OCI-LY7 (cell line): ENCODE data around the gene EID2B. TPM values are rescaled to one million over a fixed set of nuclear protein-coding genes. Genes with fewer than 3 reads are reported as not detected.

Source experiments
- BruUV-seq: library from RNA; stranded (reverse); fragments of 400-500 nt; replicated peaks from 2 replicates; lab custom pipeline; 2021; lab: Mats Ljungman, UMichigan
- CTCF ChIA-PET: fragments of 300-600 bp; sonication (Branson Sonifier 250); formaldehyde crosslinking; loops from one replicate; lab custom pipeline; 2022; ENCODE audit warnings: antibody characterized with exemption; ENCODE audit not compliant: unreplicated experiment; lab: Charles Lee
- POLR2A ChIA-PET: fragments of 300-600 bp; sonication (Branson Sonifier 250); formaldehyde crosslinking; loops from one replicate; lab custom pipeline; 2022; ENCODE audit warnings: antibody characterized with exemption; lab: Charles Lee
- DNase-seq: peaks from one replicate; pipeline ENCODE4 v3.0.0-alpha.2; 2015; ENCODE audit warnings: low spot score
- H2AFZ ChIP-seq: fragments of 200-600 bp; sonication (generic), shearing (Covaris generic); 2 replicates; pipeline ENCODE4 v1.6.1; 2014; ENCODE audit warnings: mild to moderate bottlenecking, antibody characterized with exemption, low read length, moderate library complexity
- H3K27ac ChIP-seq: fragments of 200-600 bp; sonication (generic); 2 replicates; pipeline ENCODE4 v1.5.1; 2014; ENCODE audit warnings: mixed run types, low read depth, mild to moderate bottlenecking, moderate library complexity, low read length, inconsistent platforms; ENCODE audit not compliant: poor library complexity, severe bottlenecking
- H3K36me3 ChIP-seq: fragments of 200-600 bp; sonication (generic); 2 replicates; pipeline ENCODE4 v1.6.1; 2014; ENCODE audit warnings: mild to moderate bottlenecking, antibody characterized with exemption, low read length, moderate library complexity, mixed read lengths; ENCODE audit not compliant: insufficient read depth
- H3K4me1 ChIP-seq: fragments of 200-600 bp; sonication (generic); 2 replicates; pipeline ENCODE4 v1.5.1; 2014; ENCODE audit warnings: mild to moderate bottlenecking, low read length; ENCODE audit not compliant: insufficient read depth, poor library complexity, severe bottlenecking
- H3K4me2 ChIP-seq: fragments of 200-600 bp; sonication (generic); 2 replicates; pipeline ENCODE4 v1.6.1; 2014; ENCODE audit warnings: mild to moderate bottlenecking, low read length
- H3K4me3 ChIP-seq: fragments of 200-600 bp; sonication (generic); 2 replicates; pipeline ENCODE4 v1.5.1; 2014; ENCODE audit warnings: mild to moderate bottlenecking, low read depth, low read length; ENCODE audit not compliant: poor library complexity, severe bottlenecking
- H3K79me2 ChIP-seq: fragments of 200-600 bp; sonication (generic); 2 replicates; pipeline ENCODE4 v1.6.1; 2016; ENCODE audit warnings: low read depth, mild to moderate bottlenecking, low read length, moderate library complexity, mixed read lengths; ENCODE audit not compliant: insufficient read depth
- H3K9me2 ChIP-seq: fragments of 200-600 bp; sonication (generic); 2 replicates; pipeline ENCODE4 v1.6.1; 2016; ENCODE audit warnings: mild to moderate bottlenecking, low read length, mixed read lengths; ENCODE audit not compliant: insufficient read depth
- H3K9me3 ChIP-seq: fragments of 200-600 bp; sonication (generic); 2 replicates; pipeline ENCODE4 v1.6.1; 2014; ENCODE audit warnings: mild to moderate bottlenecking, mixed run types, low read length, mixed read lengths
- H4K20me1 ChIP-seq: fragments of 200-600 bp; sonication (generic); 2 replicates; pipeline ENCODE4 v1.6.1; 2014; ENCODE audit warnings: mild to moderate bottlenecking, antibody characterized with exemption, low read length, moderate library complexity, mixed read lengths; ENCODE audit not compliant: insufficient read depth
- CTCF ChIP-seq: fragments of 200-600 bp; sonication (generic); conservative IDR thresholded peaks from 2 replicates; pipeline ENCODE4 v1.5.1; 2014; ENCODE audit warnings: mild to moderate bottlenecking, antibody characterized with exemption, low read length, moderate library complexity, mixed read lengths
- EZH2phosphoT487 ChIP-seq: fragments of 200-600 bp; sonication (generic); IDR thresholded peaks from 2 replicates; pipeline ENCODE4 v1.6.1; 2018; ENCODE audit warnings: low read depth, borderline replicate concordance, mild to moderate bottlenecking, mixed run types, antibody characterized with exemption, low read length, moderate library complexity, mixed read lengths
- intact Hi-C: fragments of 100-400 bp; cut with micrococcal nuclease; formaldehyde crosslinking; loops from one replicate; pipeline ENCODE4 v1.10.0; 2022; ENCODE audit not compliant: unreplicated experiment
- total RNA-seq, 2 experiments: library from RNA; depleted of rRNA in 1 of 2; stranded (reverse); fragments of >200 nt in 1 of 2; shearing (Covaris generic) in 1 of 2; gene quantifications; 2 replicates each; pipeline ENCODE4 v1.2.3, GENCODE V29; 2014 to 2022

The EID2B gene
- total RNA-seq, 2 experiments from 2014 or later = 8.8 to 13.9 TPM

- H3K9me3 ChIP-seq = no peaks in the 10 kb centered on the region
- H3K36me3 ChIP-seq = no peaks in the 10 kb centered on the region
- no peaks in the 10 kb centered on the region for H3K9me2 ChIP-seq
- no TSS peak for BruUV-seq
- no peak overlapping the region for H3K27ac ChIP-seq
- DNase-seq = no peak
- H3K79me2 ChIP-seq = no peaks in the 10 kb centered on the region
- ChIA-PET CTCF (interaction anchor here (0.6 kb wide), 1 partner anchor 19 kb away, joined by 5 read pairs; the partner anchor contains the start of gene TIMM50), POLR2A (interaction anchor here (0.5 to 0.6 kb wide), 2 partner anchors 10 to 169 kb away, joined by 3 to 4 read pairs; no protein-coding TSS in a partner anchor)
- no peaks in the 10 kb centered on the region for H4K20me1 ChIP-seq
- no peak overlapping the region for H3K4me2 ChIP-seq
- peaks cover 32% of the 10 kb centered on the region for H3K4me1 ChIP-seq
- no peak overlapping the region for H2AFZ ChIP-seq
- H3K4me3 ChIP-seq = no peak overlapping the region
- TF ChIP-seq EZH2phosphoT487 (no peak), CTCF (no peak)
- intact Hi-C loops = loop anchor here (2.0 kb wide), 1 partner anchor 33 kb away; the partner anchor contains the start of gene EID2B
These were observed 32.7 kb downstream of the EID2B start for GRCh38 chr19:39499932-39500331.

DNA sequence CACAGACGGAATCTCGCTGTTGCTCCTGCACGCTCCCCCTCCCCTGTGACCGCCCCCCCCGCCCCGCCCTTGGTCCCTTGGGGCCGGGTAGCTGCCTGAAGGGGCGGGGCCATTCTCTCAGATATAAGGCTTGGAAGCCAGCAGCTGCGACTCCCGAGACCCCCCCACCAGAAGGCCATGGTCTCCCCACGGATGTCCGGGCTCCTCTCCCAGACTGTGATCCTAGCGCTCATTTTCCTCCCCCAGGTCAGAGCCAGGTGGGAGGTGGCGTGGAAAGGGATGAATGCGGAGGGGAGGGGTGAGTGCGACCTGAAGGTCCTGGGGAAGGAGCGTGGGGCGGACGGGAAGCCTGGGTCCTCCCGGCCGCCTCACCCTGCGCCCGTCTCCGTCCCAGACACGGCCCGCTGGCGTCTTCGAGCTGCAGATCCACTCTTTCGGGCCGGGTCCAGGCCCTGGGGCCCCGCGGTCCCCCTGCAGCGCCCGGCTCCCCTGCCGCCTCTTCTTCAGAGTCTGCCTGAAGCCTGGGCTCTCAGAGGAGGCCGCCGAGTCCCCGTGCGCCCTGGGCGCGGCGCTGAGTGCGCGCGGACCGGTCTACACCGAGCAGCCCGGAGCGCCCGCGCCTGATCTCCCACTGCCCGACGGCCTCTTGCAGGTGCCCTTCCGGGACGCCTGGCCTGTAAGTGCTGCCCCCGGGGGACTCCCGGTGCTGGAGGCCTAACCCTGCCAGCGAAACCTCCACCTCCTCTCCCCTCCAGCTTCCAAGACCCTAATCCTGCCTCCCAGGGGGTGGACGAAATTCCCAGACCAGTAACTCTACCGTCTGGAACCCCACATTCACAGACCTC is 33.6 kb downstream of the EID2B start, which contains the start of gene DLL3:
TSS of gene DLL3 (plus strand) at position 150 of the 845 bp plus-strand sequence. CDS start at position 178, 28 bp downstream.
- CTCF ChIA-PET = interaction anchor here (0.5 to 1.8 kb wide), 3 partner anchors 18 to 58 kb away, joined by 3 to 13 read pairs (median 11); partner anchors contain the start of gene TIMM50
- Histone ChIP-seq H3K4me1 (peaks cover 32% of the 10 kb centered on the region), H3K9me2 (no peaks in the 10 kb centered on the region), H3K4me3 (peak within 1 kb of the TSS; percentile 69), H3K9me3 (no peaks in the 10 kb centered on the region), H3K27ac (peak within 1 kb of the TSS; percentile 67), H4K20me1 (no peaks in the 10 kb centered on the region), H3K79me2 (no peaks in the 10 kb centered on the region), H3K4me2 (peak within 1 kb of the TSS; percentile 66), H3K36me3 (no peaks in the 10 kb centered on the region), H2AFZ (peak within 1 kb of the TSS; percentile 81)
- POLR2A ChIA-PET = interaction anchor here (0.6 to 0.7 kb wide), 2 partner anchors 10 to 157 kb away, joined by 3 to 4 read pairs; no protein-coding TSS in a partner anchor
- no TSS peak for BruUV-seq
- TF ChIP-seq EZH2phosphoT487 (no peak), CTCF (no peak)
- DNase-seq = peak; percentile 66
- intact Hi-C loops = loop anchor here (2.0 kb wide), 1 partner anchor 34 kb away; the partner anchor contains the start of gene EID2B
